Hepatocyte (in vitro differentiated cells): ENCODE results near the gene IYD. TPM values are rescaled to one million over a fixed set of nuclear protein-coding genes. Genes with fewer than 3 reads are reported as not detected.

Experiments used
- DNase-seq: peaks from one replicate; pipeline ENCODE4 v3.0.0-alpha.2; 2016; ENCODE audit warnings: low spot score
- H2AFZ ChIP-seq: fragments of 200-600 bp; sonication (generic); 2 replicates; pipeline ENCODE4 v1.6.0; 2016; ENCODE audit warnings: antibody characterized with exemption, mild to moderate bottlenecking
- H3K27ac ChIP-seq: fragments of 200-600 bp; sonication (generic); 2 replicates; pipeline ENCODE4 v1.5.1; 2016; ENCODE audit warnings: mild to moderate bottlenecking
- H3K27me3 ChIP-seq: fragments of 200-600 bp; sonication (generic); 2 replicates; pipeline ENCODE4 v1.6.1; 2016
- H3K36me3 ChIP-seq: fragments of 200-600 bp; sonication (generic); replicated peaks from 2 replicates; pipeline ENCODE4 v1.5.1; 2016; ENCODE audit warnings: low read depth; ENCODE audit not compliant: insufficient read depth
- H3K4me1 ChIP-seq: fragments of 200-600 bp; sonication (generic); 2 replicates; pipeline ENCODE4 v1.5.1; 2016; ENCODE audit warnings: mild to moderate bottlenecking, moderate library complexity; ENCODE audit not compliant: insufficient read depth
- H3K4me2 ChIP-seq: fragments of 200-600 bp; sonication (generic); 2 replicates; pipeline ENCODE4 v1.6.0; 2016
- H3K4me3 ChIP-seq: fragments of 200-600 bp; sonication (generic); 2 replicates; pipeline ENCODE4 v1.5.1; 2016; ENCODE audit warnings: mild to moderate bottlenecking
- H3K79me2 ChIP-seq: fragments of 200-600 bp; sonication (generic); 2 replicates; pipeline ENCODE4 v1.6.0; 2017; ENCODE audit warnings: mild to moderate bottlenecking
- H3K9me2 ChIP-seq: fragments of 200-600 bp; sonication (generic); replicated peaks from 2 replicates; pipeline ENCODE4 v1.6.0; 2017; ENCODE audit warnings: mild to moderate bottlenecking; ENCODE audit not compliant: insufficient read depth
- H3K9me3 ChIP-seq: fragments of 200-600 bp; sonication (generic); 2 replicates; pipeline ENCODE4 v1.5.1; 2016; ENCODE audit warnings: low read depth, mild to moderate bottlenecking
- H4K20me1 ChIP-seq: fragments of 200-600 bp; sonication (generic); 2 replicates; pipeline ENCODE4 v1.6.0; 2016; ENCODE audit warnings: mild to moderate bottlenecking; ENCODE audit not compliant: insufficient read depth, poor library complexity, severe bottlenecking
- EZH2 ChIP-seq: fragments of 200-600 bp; sonication (generic); IDR thresholded peaks from 2 replicates; pipeline ENCODE4 v1.6.1; 2016; ENCODE audit warnings: antibody characterized with exemption, mild to moderate bottlenecking, borderline replicate concordance
- EZH2phosphoT487 ChIP-seq: fragments of 200-600 bp; sonication (generic); IDR thresholded peaks from one replicate; pipeline ENCODE4 v1.6.1; 2018; ENCODE audit warnings: antibody characterized with exemption, mild to moderate bottlenecking, low read depth, moderate library complexity; ENCODE audit not compliant: unreplicated experiment, severe bottlenecking
- WGBS: methylation state at CpG from one replicate; pipeline ENCODE4 v1.1.6; 2016; ENCODE audit warnings: low lambda C conversion rate; ENCODE audit errors: missing lambda C conversion rate; 5-methylcytosine and 5-hydroxymethylcytosine counted together
- polyA plus RNA-seq: library from polyadenylated mRNA; unstranded; fragments of >200 nt; fragmentation: Nextera tagmentation; extraction: Ambion mirVana; gene quantifications from 2 replicates; pipeline ENCODE4 v1.2.1, GENCODE V29; 2016
- total RNA-seq: library from RNA; depleted of rRNA; stranded (reverse); fragments of >200 nt; gene quantifications from 2 replicates; pipeline ENCODE4 v1.2.3, GENCODE V29; 2014
- TF ChIP-seq, protein P1 (sequence below): fragments of 200-600 bp; sonication (generic); IDR thresholded peaks from 2 replicates; pipeline ENCODE4 v1.5.1; 2016; ENCODE audit warnings: antibody characterized with exemption, mild to moderate bottlenecking; ENCODE audit not compliant: poor library complexity

The IYD gene
- total and polyA plus RNA-seq, 2 experiments from 2014 or later, result 3.1 to 8.5 TPM

DNA sequence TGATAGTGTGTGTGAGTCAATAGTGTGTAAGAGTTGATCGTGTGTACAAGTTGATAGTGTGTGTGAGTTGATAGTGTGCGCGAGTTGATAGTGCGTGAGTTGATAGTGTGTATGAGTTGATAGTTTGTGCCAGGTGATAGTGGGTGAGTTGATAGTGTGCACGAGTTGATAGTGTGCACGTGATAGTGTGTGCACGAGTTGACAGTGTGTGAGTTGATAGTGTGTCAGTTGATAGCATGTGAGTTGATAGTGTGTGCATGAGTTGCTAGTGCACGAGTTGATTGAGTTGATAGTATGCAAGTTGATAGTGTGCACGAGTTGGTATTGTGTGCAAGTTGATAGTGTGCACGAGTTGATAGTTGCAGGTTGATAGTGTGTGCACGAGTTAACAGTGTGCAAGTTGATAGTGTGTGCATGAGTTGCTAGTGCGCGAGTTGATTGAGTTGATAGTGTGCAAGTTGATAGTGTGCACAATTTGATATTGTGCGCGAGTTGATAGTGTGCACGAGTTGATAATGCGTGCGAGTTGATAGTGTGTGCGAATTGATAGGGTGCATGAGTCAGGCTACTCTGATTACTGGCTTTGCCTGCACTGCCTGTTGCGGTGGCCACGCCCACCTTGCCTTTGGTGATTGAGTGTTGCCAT is 35.8 kb upstream of the IYD start:
- Histone ChIP-seq H3K27me3 (no peaks in the 10 kb centered on the region), H3K4me1 (no peaks in the 10 kb centered on the region), H3K4me3 (no peak overlapping the region), H4K20me1 (no peaks in the 10 kb centered on the region), H3K27ac (no peak overlapping the region), H3K9me3 (no peaks in the 10 kb centered on the region), H3K79me2 (no peaks in the 10 kb centered on the region), H3K4me2 (no peak overlapping the region), H2AFZ (no peak overlapping the region), H3K9me2 (no peaks in the 10 kb centered on the region), H3K36me3 (no peaks in the 10 kb centered on the region)
- WGBS, result 94% methylated on average over 21 of the region's 21 CpGs
- no peak for DNase-seq
- TF ChIP-seq EZH2 (no peak), EZH2phosphoT487 (no peak)
- TF ChIP-seq, protein P1, sequence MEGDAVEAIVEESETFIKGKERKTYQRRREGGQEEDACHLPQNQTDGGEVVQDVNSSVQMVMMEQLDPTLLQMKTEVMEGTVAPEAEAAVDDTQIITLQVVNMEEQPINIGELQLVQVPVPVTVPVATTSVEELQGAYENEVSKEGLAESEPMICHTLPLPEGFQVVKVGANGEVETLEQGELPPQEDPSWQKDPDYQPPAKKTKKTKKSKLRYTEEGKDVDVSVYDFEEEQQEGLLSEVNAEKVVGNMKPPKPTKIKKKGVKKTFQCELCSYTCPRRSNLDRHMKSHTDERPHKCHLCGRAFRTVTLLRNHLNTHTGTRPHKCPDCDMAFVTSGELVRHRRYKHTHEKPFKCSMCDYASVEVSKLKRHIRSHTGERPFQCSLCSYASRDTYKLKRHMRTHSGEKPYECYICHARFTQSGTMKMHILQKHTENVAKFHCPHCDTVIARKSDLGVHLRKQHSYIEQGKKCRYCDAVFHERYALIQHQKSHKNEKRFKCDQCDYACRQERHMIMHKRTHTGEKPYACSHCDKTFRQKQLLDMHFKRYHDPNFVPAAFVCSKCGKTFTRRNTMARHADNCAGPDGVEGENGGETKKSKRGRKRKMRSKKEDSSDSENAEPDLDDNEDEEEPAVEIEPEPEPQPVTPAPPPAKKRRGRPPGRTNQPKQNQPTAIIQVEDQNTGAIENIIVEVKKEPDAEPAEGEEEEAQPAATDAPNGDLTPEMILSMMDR, result no peak

DNA sequence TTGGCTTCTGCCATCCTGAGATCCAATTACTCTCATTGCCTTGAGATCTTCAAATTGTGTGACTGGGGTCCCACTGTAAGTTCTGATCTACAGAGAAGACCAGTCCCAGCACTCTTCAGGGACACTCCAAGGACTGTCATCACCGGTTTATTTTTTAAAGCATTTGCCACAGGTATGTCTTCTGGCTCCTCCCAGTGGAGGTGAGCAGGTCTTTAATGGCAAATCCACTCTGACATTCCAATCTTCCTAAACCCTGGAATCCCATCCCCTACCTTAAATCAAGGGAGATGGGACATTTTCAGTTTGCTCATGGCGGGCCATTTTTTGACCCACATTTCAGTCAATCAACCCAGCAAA is 35.2 kb upstream of the IYD start:
- H3K4me3 ChIP-seq, result no peak overlapping the region
- H3K27me3 ChIP-seq, result no peaks in the 10 kb centered on the region
- no peak for DNase-seq
- no peaks in the 10 kb centered on the region for H3K36me3 ChIP-seq
- H4K20me1 ChIP-seq, result no peaks in the 10 kb centered on the region
- H3K9me2 ChIP-seq, result no peaks in the 10 kb centered on the region
- H3K9me3 ChIP-seq, result no peaks in the 10 kb centered on the region
- no peak overlapping the region for H2AFZ ChIP-seq
- WGBS, result 93% methylated on average over 2 of the region's 2 CpGs
- no peak for TF ChIP-seq EZH2phosphoT487
- H3K4me2 ChIP-seq, result no peak overlapping the region
- H3K4me1 ChIP-seq, result no peaks in the 10 kb centered on the region
- no peak overlapping the region for H3K27ac ChIP-seq
- H3K79me2 ChIP-seq, result no peaks in the 10 kb centered on the region

DNA sequence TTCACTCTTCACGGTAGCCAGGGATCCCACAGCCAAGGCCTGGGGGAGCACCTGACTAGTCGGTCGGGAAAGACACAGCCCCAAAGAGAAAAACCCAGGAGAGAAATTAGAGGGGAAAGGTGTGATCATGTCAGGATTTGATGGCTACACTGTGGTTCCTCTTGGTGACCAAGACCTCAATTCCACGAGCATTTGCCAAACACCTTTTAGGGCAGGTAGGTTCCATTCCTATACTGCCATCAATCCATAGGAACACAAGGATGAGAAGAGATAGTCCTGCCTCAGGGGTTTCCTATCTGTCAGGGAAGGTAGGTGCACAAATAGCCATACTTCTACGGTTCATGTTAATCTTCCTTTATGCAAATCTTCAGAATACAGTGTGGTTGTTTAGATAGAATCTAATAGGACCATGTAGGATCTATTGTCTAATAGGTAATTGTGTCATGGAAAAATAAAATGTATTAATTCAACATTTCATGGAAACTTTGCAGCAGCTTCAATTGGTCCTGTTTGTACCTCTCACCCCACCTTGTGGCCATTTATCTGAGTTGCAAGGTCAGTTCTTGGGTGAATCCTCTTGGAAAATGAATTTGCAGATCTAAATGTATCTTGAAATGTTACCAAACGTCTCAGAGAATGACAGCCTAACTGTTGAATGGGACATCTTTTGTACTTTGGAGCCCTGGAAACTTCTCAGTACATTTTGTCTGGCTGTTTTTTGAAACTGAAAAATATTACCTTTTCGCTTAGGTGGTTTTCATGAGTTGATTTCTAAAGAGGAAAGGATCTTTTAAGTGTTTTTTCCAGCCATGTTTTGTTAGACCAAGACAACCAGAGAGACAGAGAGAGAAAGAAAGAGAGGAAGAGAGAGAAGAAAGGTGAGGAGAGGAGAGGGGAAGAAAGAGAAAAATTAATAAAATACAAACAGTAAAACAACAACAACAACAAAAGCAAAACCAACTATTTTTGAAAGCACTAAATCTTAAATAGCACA is 33.7 kb upstream of the IYD start:
- no peaks in the 10 kb centered on the region for H3K4me1 ChIP-seq
- H3K27me3 ChIP-seq, result no peaks in the 10 kb centered on the region
- DNase-seq, result peak; percentile 78
- no peak overlapping the region for H3K4me3 ChIP-seq
- no peaks in the 10 kb centered on the region for H4K20me1 ChIP-seq
- no peaks in the 10 kb centered on the region for H3K36me3 ChIP-seq
- H3K79me2 ChIP-seq, result no peaks in the 10 kb centered on the region
- H3K27ac ChIP-seq, result no peak overlapping the region
- no peak overlapping the region for H3K4me2 ChIP-seq
- no peak overlapping the region for H2AFZ ChIP-seq
- no peaks in the 10 kb centered on the region for H3K9me2 ChIP-seq
- TF ChIP-seq EZH2phosphoT487, result no peak
- TF ChIP-seq EZH2, result no peak
- TF ChIP-seq, protein P1, result peak; percentile 92
- 69% methylated on average over 7 of the region's 7 CpGs for WGBS
- H3K9me3 ChIP-seq, result no peaks in the 10 kb centered on the region

DNA sequence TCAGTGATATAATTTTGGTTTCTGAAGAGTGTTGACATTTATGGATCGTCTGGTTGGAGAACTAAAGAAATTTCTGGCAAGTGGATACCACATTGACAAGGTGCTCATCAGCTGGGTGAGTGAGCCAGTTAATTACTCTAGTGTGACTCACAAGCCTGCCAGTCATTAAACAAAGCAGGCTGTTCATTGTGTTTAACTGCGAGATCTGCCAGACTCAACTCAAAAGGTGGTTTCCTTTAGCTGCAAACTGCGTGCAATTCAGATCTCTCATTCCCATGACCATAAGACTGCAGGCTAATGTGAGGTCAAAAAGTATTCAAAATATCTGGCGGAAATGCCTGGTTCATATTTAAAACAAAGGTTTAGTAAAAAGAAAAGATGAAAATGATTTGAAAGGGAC is 32.5 kb upstream of the IYD start:
- Histone ChIP-seq H3K4me1 (no peaks in the 10 kb centered on the region), H3K4me2 (no peak overlapping the region)
- 38% methylated on average over 4 of the region's 4 CpGs for WGBS

More for the DNA sequence above, 32.5 kb upstream of the IYD start:
- H3K79me2 ChIP-seq, result no peaks in the 10 kb centered on the region
- H2AFZ ChIP-seq, result no peak overlapping the region
- no peaks in the 10 kb centered on the region for H3K9me3 ChIP-seq
- H3K36me3 ChIP-seq, result no peaks in the 10 kb centered on the region
- no peaks in the 10 kb centered on the region for H4K20me1 ChIP-seq
- no peak overlapping the region for H3K27ac ChIP-seq
- no peak overlapping the region for H3K4me3 ChIP-seq
- H3K9me2 ChIP-seq, result no peaks in the 10 kb centered on the region
- TF ChIP-seq, protein P1, result no peak
- TF ChIP-seq EZH2phosphoT487 (no peak), EZH2 (no peak)
- no peaks in the 10 kb centered on the region for H3K27me3 ChIP-seq
- DNase-seq, result peak; percentile 44
